GM21447 (cell line): ENCODE data around the gene SLC15A4.

Experiments used
- ATAC-seq: cut with Tn5 transposase; IDR thresholded peaks from one replicate; pipeline ENCODE4 v1.9.1; 2021; ENCODE audit not compliant: unreplicated experiment

The SLC15A4 gene

GRCh38 chr12:128795530-128796361 is 28.0 kb downstream of the SLC15A4 start:
- peak; percentile 15 for ATAC-seq

GRCh38 chr12:128794661-128795529 is 28.9 kb downstream of the SLC15A4 start:
- peak; percentile 33 for ATAC-seq

GRCh38 chr12:128793701-128794100 is 30.1 kb downstream of the SLC15A4 start:
- ATAC-seq: no peak

GRCh38 chr12:128792881-128793280 is 30.9 kb downstream of the SLC15A4 start:
- no peak for ATAC-seq

- ATAC-seq: no peak
Observed at GRCh38 chr12:128792398-128792797, 31.4 kb downstream of the SLC15A4 start.

DNA sequence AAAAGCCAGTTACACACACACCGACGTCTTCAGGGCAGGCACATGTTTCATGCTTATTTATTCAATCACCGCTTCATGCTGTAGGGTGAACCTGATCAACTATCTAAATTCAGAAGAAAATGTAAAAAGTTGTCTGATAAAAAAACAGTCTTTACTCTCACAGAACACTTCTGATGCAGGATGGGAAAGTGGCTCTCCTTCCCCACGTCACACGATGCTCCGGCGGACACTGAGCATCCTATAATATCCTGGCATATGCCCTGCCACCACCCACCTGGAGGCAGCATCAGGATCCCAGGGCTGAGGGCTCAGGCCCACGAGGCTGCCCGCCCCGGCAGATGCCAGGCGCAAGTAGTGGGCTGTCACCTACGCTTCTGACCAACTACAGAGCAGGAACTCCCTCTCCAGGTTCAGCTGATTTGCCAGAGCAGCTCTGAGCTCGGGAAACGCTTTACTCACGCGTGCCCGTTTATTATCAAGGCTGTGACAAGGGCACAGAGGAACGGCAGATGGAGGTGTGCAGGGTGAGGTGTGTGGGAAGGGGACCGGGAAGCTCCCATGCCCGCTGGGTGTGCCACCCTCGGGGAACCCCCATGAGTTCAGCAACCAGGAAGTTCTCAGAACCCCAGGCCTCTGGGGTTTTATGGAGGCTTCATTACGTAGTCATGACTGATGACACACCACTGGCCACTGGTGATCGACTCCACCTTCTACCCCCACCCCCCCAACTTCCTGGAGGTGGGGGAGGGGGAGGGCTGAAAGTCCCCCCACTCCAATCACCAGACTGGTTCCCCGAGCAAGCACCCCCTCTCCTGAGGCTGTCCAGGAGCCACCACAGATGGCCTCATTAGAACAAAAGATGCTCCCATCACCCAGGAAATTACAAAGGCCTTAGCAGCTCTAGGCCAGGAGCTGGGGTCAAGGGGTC is 32.1 kb downstream of the SLC15A4 start:
- ATAC-seq: no peak

DNA sequence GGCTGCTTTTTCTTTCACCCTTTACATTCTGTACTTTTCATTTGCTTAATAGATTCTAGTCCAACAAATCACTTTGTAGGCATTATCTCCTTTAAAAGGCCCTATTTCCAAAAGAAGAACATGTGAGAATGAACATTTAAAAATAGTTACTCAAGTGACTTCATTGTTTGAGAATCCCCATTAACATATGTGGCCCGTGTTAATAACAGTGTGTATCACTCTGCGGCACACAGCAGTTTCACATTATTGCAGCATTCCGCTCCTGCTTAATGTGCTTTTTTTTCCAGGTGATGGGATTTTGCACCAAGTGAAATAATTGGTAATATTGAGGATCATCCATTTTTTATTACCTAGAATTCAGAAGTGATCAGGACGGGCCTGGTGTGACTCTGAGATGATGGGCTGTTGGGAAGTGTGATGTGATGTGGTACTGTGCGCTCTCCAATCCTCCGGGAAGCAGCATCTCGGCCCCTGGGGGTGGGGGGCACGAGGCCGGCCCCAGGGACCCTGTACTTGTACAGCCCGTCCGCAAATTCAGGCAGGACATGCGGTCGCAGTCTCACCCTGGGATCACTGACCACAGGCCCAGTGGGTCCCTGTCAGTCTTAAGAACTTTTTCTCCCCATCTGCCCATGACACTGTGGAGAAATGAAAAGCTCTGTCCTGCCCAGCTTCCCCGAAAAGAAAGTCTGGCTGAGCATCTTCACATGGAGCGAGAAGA is 32.9 kb downstream of the SLC15A4 start:
- no peak for ATAC-seq

DNA sequence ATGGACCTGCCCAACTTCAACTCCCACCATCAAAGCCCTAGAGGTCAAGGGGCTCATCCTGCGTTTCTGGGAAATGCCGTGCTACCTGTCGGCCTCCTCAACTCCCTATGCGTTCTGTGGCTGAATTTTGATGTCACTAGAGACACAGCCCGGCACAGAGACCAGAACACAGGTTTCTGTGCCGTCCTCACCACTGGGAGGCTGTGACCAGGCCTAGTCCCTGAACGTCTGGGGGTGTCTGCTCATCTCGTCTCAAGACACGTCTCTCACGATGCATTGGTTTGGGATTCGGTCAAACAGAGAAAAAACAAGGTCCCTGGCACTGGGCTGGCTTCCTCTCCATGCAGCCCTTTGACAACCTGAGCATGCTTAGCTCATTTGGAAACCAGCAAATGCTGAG is 33.5 kb downstream of the SLC15A4 start:
- peak; percentile 27 for ATAC-seq

- no peak for ATAC-seq
Observed at GRCh38 chr12:128789356-128789929, 34.3 kb downstream of the SLC15A4 start.

DNA sequence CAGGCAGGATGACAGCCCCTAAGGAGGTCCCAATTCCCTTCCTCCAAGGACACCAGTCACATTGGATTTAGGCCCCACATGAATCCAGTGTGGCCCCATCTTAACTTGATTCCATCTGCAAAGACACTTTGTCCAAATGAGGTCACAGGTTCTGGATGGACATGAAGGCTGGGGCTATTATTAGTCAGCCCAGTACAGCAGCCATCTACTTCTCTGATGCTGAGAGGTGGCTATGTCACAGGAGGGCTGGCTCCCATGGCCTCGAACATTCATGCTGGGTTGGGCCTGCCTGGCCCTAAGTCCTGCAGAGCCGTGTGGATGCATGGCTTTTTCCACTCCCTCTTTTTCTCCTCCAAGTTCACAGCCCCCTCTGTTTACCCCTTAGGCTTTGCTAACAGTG is 35.9 kb downstream of the SLC15A4 start:
- ATAC-seq: no peak

DNA sequence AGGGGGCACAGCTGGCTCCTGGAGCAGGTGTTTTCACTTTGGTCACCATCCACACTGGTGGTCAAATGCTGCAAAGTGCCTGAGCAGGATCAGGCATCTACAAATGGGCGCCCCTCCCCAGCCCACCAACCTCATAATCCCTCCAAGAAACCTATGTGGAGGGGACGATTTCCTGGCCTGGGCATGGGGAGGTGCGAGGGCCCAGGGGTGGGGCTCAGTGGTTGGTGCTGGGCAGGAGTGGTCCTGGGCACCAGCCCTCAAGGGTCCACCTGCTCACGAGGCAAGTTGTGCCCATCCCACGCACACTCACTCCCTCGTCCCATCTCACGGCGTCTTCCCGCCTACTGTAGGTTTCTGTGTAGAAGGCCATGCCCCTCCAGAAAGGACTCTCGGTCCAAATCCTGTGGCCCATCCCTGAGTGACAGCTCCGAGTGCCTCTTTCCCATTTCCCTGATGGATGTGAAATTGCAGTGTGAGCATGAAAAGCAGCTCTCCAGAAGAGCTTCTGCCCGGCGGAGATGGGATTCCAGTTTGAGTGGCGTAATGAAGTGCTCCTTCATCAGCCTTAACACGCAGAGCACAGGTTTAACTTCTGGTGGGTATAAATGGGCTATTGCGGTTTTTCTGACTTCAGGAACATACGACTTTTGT is 36.9 kb downstream of the SLC15A4 start:
- ATAC-seq: no peak

- no peak for ATAC-seq
Observed at GRCh38 chr12:128784030-128784760, 39.6 kb downstream of the SLC15A4 start.

- peak; percentile 73 for ATAC-seq
Observed at GRCh38 chr12:128783129-128783574, 40.6 kb downstream of the SLC15A4 start.

DNA sequence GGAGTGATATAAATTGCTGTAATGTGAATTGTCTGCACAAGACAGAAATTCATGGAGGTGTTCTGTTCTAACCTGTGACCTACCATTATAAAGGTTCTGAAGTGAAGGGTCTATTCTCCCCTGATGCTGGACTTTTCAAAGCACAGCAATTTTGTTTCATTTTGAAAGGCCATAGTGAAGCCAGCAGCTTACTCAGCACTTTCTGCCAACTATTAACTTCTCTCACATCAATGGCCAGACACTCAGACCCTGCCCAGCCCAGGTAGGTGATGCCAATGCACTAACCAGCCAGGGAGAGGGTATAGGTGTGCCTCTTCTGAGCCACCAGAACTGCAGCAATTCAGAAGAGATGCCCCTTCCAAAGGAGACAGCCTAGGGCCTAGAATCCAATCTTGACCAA is 43.9 kb downstream of the SLC15A4 start:
- no peak for ATAC-seq

- no peak for ATAC-seq
Observed at GRCh38 chr12:128772249-128772648, 51.5 kb downstream of the SLC15A4 start.

GRCh38 chr12:128771681-128772080 is 52.1 kb downstream of the SLC15A4 start:
- no peak for ATAC-seq

DNA sequence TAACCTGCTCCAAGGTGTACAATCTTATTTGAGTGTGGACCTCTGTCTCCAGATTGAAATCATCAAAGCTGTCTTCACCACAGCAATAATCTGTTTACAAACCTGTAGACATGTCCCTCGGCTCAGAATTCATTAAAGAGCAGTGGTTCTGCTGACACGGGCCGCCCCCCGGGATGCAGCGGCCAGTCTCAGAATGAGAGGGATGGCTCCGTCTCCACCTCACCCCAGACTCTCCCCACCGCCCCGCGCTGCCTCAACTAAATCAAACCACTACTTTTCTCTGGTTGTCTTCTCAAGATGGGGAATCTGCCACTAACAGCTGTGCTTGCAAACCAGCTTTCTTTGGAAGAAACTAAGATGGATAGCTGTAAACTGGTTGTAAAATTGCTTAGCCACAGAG is 56.2 kb downstream of the SLC15A4 start:
- ATAC-seq: no peak

GRCh38 chr12:128766738-128767501 is 56.8 kb downstream of the SLC15A4 start:
- no peak for ATAC-seq
